ENCODE results near the gene MFRP.

GRCh38 chr11:119342023-119342300, 4.5 kb downstream of the MFRP start:
- TF ChIP-seq CTCF (IDR thresholded peaks at IDR 0.05): no peak
- TF ChIP-seq ETV6 (CRISPR knock-in tag; IDR thresholded peaks at IDR 0.05): no peak
- TF ChIP-seq PRDM15 (CRISPR knock-in tag; IDR thresholded peaks at IDR 0.05): no peak
- no peak for TF ChIP-seq SP1 (CRISPR knock-in tag; conservative IDR thresholded peaks at IDR 0.05)
- TF ChIP-seq MLX (CRISPR knock-in tag; IDR thresholded peaks at IDR 0.05): no peak
- TF ChIP-seq MAX (CRISPR knock-in tag; IDR thresholded peaks at IDR 0.05): no peak
- no peak for TF ChIP-seq TP53 (CRISPR knock-in tag; IDR thresholded peaks at IDR 0.05)
- no peak for TF ChIP-seq NR2C2 (CRISPR knock-in tag; IDR thresholded peaks at IDR 0.05)
- no peak for TF ChIP-seq ZMAT4 (CRISPR knock-in tag; IDR thresholded peaks at IDR 0.05)
